Activated naive CD4-positive, alpha-beta T cell treated with anti-CD3 and anti-CD28 coated beads, Interleukin-2, amount 10 ng/mL, durations not matched to agents 7 days and 5 days (primary cell): ENCODE measurements around the gene TENM4.

ENCODE experiments used
- CTCF ChIA-PET: fragments of 350-600 bp; sonication (Branson Sonifier 250); formaldehyde crosslinking; loops from one replicate; lab custom pipeline; 2021; ENCODE audit warnings: antibody characterized with exemption; lab: Charles Lee
- DNase-seq: peaks from one replicate; pipeline ENCODE4 v3.0.0-alpha.2; 2020
- H3K27ac Mint-ChIP-seq: one replicate; pipeline ENCODE4 v1.8.0; 2021; ENCODE audit warnings: mild to moderate bottlenecking, moderate library complexity, mixed read lengths
- H3K27me3 Mint-ChIP-seq: one replicate; pipeline ENCODE4 v1.8.0; 2021; ENCODE audit warnings: mild to moderate bottlenecking, mixed read lengths
- H3K36me3 Mint-ChIP-seq: one replicate; pipeline ENCODE4 v1.8.0; 2021; ENCODE audit warnings: mixed read lengths
- H3K4me1 Mint-ChIP-seq: one replicate; pipeline ENCODE4 v1.8.0; 2021; ENCODE audit warnings: mixed read lengths
- H3K4me3 Mint-ChIP-seq: one replicate; pipeline ENCODE4 v1.8.0; 2021; ENCODE audit warnings: mild to moderate bottlenecking, moderate library complexity, mixed read lengths
- H3K9me3 Mint-ChIP-seq: one replicate; pipeline ENCODE4 v1.8.0; 2021; ENCODE audit warnings: mixed read lengths

The TENM4 gene

GRCh38 chr11:79440571-79441460 lies at the start of gene TENM4:
Gene TENM4 (minus strand): TSS chr11:79441030. CDS start chr11:79069944, 371,086 bp downstream.
- no peaks in the 10 kb centered on the region for H3K9me3 Mint-ChIP-seq
- no peak within 1 kb of the TSS for H3K4me3 Mint-ChIP-seq
- no peak for DNase-seq
- peaks cover 79% of the 10 kb centered on the region for H3K27me3 Mint-ChIP-seq
- CTCF ChIA-PET = no interaction called here
- H3K27ac Mint-ChIP-seq = no peak within 1 kb of the TSS
- peaks cover 2% of the 10 kb centered on the region for H3K36me3 Mint-ChIP-seq
- peaks cover 16% of the 10 kb centered on the region for H3K4me1 Mint-ChIP-seq

- Mint-ChIP-seq H3K9me3 (no peaks in the 10 kb centered on the region), H3K4me1 (no peaks in the 10 kb centered on the region), H3K27ac (no peak overlapping the region), H3K27me3 (peaks cover 7% of the 10 kb centered on the region), H3K36me3 (no peaks in the 10 kb centered on the region), H3K4me3 (no peak overlapping the region)
- CTCF ChIA-PET = no interaction called here
- DNase-seq = no peak
Measured at GRCh38 chr11:79488286-79488685, 47.5 kb upstream of the TENM4 start.

DNA sequence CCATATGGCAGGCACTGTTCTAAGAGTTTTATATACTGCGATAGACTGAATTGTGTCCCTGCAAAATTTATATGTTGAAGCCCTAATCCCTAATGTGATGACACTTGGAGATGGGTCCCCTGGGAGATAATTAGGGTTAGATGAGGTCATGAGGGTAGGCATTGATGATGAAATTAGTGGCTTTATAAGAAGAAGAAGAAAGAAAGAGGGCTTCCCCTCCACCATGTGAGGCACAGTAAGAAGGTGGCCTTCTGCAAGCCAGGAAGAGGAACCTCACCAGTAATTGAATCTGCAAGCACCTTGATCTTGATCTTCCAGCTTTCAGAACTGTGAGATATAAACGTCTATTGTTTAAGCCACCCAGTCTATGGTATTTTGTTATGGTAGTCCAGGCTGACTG lies 46.6 kb upstream of the TENM4 start:
- H3K27ac Mint-ChIP-seq = no peak overlapping the region
- no peak overlapping the region for H3K4me3 Mint-ChIP-seq
- no peaks in the 10 kb centered on the region for H3K9me3 Mint-ChIP-seq
- H3K27me3 Mint-ChIP-seq = peaks cover 7% of the 10 kb centered on the region
- CTCF ChIA-PET = no interaction called here
- DNase-seq = no peak
- no peaks in the 10 kb centered on the region for H3K4me1 Mint-ChIP-seq
- no peaks in the 10 kb centered on the region for H3K36me3 Mint-ChIP-seq

DNA sequence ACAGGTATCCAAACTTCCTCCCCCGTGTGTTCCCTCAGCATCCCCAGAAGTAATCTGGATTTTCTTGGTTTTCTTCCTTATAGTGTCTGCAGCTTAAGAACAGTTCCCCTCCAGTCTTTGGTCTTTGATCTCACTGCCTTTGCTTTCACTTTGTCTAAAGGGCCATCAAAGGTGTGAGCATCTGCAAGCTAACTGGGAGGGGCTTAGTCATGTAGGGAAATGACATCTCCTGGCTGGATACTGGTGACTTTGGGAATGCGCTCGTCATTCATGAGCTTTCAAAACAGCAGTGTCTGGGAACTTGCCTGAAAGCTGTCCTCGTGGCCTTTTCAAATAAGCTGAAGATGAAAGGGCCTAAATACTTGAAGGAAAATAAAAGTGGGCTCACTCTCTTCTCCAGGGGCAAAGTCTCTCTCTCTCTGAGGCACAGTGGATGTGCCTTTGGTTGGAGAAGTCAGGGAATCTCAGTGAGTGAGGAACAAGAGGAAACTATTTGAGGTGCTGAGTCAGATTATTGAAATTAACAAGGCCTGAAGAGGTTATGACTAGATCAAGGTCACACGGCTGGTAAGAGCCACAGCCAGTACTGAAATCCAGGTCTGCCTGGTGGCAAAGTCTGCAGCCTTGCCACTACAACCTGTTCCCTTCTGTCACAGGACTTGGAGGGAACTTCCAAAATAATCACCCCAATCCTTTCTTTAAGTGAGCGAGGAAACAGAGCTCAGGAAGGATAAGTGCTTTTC lies 45.6 kb upstream of the TENM4 start:
- no peak for DNase-seq
- CTCF ChIA-PET = interaction anchor here (0.6 kb wide), 1 partner anchor 303 kb away, joined by 3 read pairs; no protein-coding TSS in a partner anchor
- no peaks in the 10 kb centered on the region for H3K9me3 Mint-ChIP-seq
- H3K36me3 Mint-ChIP-seq = no peaks in the 10 kb centered on the region
- no peak overlapping the region for H3K27ac Mint-ChIP-seq
- H3K27me3 Mint-ChIP-seq = peaks cover 7% of the 10 kb centered on the region
- no peaks in the 10 kb centered on the region for H3K4me1 Mint-ChIP-seq
- no peak overlapping the region for H3K4me3 Mint-ChIP-seq

DNA sequence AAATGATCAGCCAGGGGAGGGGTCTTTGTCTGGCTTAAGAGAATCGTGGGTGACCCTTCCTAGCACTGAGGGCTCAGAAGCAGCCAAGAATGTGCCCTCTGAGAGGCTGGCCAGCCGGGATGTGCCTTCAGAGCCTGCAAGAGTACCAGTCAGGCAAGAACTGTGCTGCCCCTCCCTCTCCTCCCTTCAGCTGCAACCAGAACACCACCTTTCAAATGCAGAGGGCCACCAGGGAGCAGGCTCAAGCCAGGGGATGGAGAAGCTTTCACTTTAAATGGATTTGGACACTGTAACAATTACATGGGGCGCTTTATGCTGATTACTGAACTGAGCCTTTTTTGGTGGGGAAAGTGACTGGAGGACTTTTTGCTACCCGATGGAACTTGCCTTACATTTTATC lies 44.9 kb upstream of the TENM4 start:
- H3K9me3 Mint-ChIP-seq = no peaks in the 10 kb centered on the region
- CTCF ChIA-PET = interaction anchor here (0.6 kb wide), 1 partner anchor 303 kb away, joined by 3 read pairs; no protein-coding TSS in a partner anchor
- no peak for DNase-seq
- peaks cover 7% of the 10 kb centered on the region for H3K27me3 Mint-ChIP-seq
- H3K27ac Mint-ChIP-seq = no peak overlapping the region
- H3K4me1 Mint-ChIP-seq = no peaks in the 10 kb centered on the region
- H3K36me3 Mint-ChIP-seq = no peaks in the 10 kb centered on the region
- H3K4me3 Mint-ChIP-seq = no peak overlapping the region

GRCh38 chr11:79484872-79485271 lies 44.0 kb upstream of the TENM4 start:
- Mint-ChIP-seq H3K4me3 (no peak overlapping the region), H3K27me3 (peaks cover 7% of the 10 kb centered on the region), H3K36me3 (no peaks in the 10 kb centered on the region), H3K4me1 (no peaks in the 10 kb centered on the region), H3K27ac (no peak overlapping the region), H3K9me3 (no peaks in the 10 kb centered on the region)
- CTCF ChIA-PET = no interaction called here
- no peak for DNase-seq

- H3K27ac Mint-ChIP-seq = no peak overlapping the region
- CTCF ChIA-PET = interaction anchor here (2.8 kb wide), 1 partner anchor 10 kb away, joined by 11 read pairs; no protein-coding TSS in a partner anchor
- no peak overlapping the region for H3K4me3 Mint-ChIP-seq
Measured at GRCh38 chr11:79482800-79483199, 42.0 kb upstream of the TENM4 start.

GRCh38 chr11:79481795-79482194 lies 41.0 kb upstream of the TENM4 start:
- Mint-ChIP-seq H3K27me3 (peaks cover 7% of the 10 kb centered on the region), H3K36me3 (no peaks in the 10 kb centered on the region), H3K27ac (no peak overlapping the region), H3K4me1 (no peaks in the 10 kb centered on the region), H3K4me3 (no peak overlapping the region), H3K9me3 (no peaks in the 10 kb centered on the region)
- CTCF ChIA-PET = interaction anchor here (2.8 kb wide), 1 partner anchor 11 kb away, joined by 11 read pairs; no protein-coding TSS in a partner anchor
- DNase-seq = no peak

More at GRCh38 chr11:79482800-79483199, 42.0 kb upstream of the TENM4 start:
- Mint-ChIP-seq H3K9me3 (no peaks in the 10 kb centered on the region), H3K4me1 (no peaks in the 10 kb centered on the region), H3K36me3 (no peaks in the 10 kb centered on the region), H3K27me3 (peaks cover 7% of the 10 kb centered on the region)
- no peak for DNase-seq

DNA sequence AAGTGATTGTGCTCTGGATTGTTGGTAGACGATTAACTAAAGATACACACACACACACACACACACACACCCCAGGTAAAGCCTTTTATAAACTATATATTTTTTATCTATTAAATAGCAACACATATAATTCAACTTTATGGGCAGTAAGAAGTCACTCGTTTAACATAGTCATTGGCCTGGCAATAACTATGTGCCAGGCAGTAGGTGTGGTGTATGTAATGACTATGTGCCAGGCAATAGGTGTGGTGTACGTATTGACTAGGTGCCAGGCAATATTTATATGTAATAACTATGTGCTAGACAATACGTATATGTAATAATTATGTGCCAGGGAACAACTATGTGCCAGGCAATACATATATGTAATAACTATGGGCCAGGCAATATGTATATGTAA lies 40.0 kb upstream of the TENM4 start:
- no peak for DNase-seq
- H3K4me3 Mint-ChIP-seq = no peak overlapping the region
- no peak overlapping the region for H3K27ac Mint-ChIP-seq
- H3K36me3 Mint-ChIP-seq = no peaks in the 10 kb centered on the region
- CTCF ChIA-PET = no interaction called here
- no peaks in the 10 kb centered on the region for H3K9me3 Mint-ChIP-seq
- H3K4me1 Mint-ChIP-seq = no peaks in the 10 kb centered on the region
- no peaks in the 10 kb centered on the region for H3K27me3 Mint-ChIP-seq

DNA sequence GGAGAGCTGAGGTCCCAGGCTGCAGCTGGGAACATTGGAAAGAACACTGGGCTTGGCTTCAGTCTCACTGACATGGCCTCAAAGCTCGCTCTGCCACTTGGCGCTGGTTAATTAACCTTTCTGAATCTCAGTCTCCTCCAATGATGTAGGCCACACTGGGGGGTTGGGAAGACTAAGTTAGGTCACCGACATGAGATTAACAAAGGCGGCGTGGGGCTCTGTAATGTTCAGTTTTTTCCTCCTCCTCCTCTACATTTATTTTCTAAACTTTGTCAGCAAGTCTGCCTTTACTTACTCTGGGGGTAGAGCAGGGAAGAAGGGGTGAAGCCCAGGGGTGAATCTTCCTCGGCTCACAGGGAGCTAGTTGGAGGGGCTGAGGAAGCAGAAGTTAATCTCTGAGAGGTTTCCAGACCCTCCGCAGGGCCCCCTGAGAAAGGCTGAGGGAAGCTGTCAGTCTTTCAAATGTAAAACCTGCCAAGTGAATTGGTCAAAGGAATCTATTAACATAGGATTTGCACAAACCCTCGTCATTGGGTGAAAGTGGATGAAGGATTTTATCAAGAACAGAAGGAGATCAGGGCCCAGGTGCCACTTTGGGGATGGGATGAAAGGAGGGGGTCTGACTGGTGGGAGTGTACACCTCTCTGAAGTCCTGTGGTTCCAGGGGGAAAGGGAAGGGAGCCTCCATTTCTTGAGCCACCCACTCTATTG lies 32.1 kb upstream of the TENM4 start:
- Mint-ChIP-seq H3K27me3 (peaks cover 5% of the 10 kb centered on the region), H3K4me1 (no peaks in the 10 kb centered on the region), H3K9me3 (peaks cover 2% of the 10 kb centered on the region), H3K4me3 (no peak overlapping the region), H3K36me3 (no peaks in the 10 kb centered on the region), H3K27ac (no peak overlapping the region)
- DNase-seq = no peak
- CTCF ChIA-PET = no interaction called here

- Mint-ChIP-seq H3K27ac (no peak overlapping the region), H3K9me3 (peaks cover 2% of the 10 kb centered on the region), H3K36me3 (no peaks in the 10 kb centered on the region), H3K4me1 (no peaks in the 10 kb centered on the region), H3K4me3 (no peak overlapping the region), H3K27me3 (peaks cover 5% of the 10 kb centered on the region)
- DNase-seq = no peak
- CTCF ChIA-PET = no interaction called here
Measured at GRCh38 chr11:79471071-79471844, 30.4 kb upstream of the TENM4 start.

DNA sequence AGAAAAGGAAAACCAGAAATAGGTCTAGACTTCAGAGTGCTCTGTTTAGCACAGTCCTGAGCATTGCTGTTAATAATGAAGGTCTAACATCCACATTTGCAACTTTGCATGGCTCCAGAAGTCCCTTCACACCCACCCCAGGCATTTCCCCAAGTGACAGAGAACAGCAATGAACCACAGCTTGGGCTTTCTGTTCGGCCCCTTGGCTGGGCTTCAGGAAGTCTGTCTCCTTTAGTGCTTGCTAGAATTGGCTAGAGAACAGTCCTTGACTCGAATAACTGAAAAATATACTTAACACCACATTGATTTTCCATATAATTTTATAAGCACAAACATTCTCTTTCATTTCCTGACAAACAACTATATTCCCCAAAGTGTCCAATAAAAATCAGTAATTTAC lies 29.3 kb upstream of the TENM4 start:
- Mint-ChIP-seq H3K36me3 (no peaks in the 10 kb centered on the region), H3K4me1 (no peaks in the 10 kb centered on the region), H3K27ac (no peak overlapping the region), H3K4me3 (no peak overlapping the region), H3K27me3 (peaks cover 5% of the 10 kb centered on the region), H3K9me3 (peaks cover 2% of the 10 kb centered on the region)
- CTCF ChIA-PET = no interaction called here
- DNase-seq = no peak

DNA sequence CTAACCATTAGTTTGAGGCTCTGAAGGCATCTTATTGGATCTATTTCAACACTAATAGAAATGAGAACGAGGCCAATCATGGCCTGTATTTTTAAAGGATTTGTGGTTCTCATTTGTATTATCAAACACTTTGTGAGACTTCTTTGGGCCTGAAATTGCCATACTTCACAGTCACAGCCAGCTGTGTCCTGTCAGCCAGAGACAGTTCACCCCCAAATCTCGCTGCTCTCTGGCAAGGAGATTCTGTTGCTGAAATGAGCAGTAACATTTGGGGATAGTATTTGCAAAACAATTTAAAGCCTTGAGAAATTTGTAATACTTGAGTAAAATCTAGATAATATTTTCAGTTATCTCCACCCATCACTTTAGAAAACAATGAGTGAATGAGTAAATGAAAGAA lies 26.9 kb upstream of the TENM4 start:
- DNase-seq = no peak

More for the DNA sequence above, 26.9 kb upstream of the TENM4 start:
- no peaks in the 10 kb centered on the region for H3K4me1 Mint-ChIP-seq
- H3K27ac Mint-ChIP-seq = no peak overlapping the region
- peaks cover 5% of the 10 kb centered on the region for H3K27me3 Mint-ChIP-seq
- CTCF ChIA-PET = no interaction called here
- H3K9me3 Mint-ChIP-seq = no peaks in the 10 kb centered on the region
- no peaks in the 10 kb centered on the region for H3K36me3 Mint-ChIP-seq
- no peak overlapping the region for H3K4me3 Mint-ChIP-seq
